Nephron progenitor cell (in vitro differentiated cells): ENCODE measurements around the gene NFATC2.
"Not testable (repeated sequence)": the region's sequence is repeated elsewhere in the genome, so short reads cannot be mapped to it uniquely, and the experiment has no call there.

Experiments
- DNase-seq: peaks from one replicate; pipeline ENCODE4 v3.0.0; 2021
- H3K27ac Mint-ChIP-seq: 2 replicates; pipeline ENCODE4 v1.8.0; 2021; ENCODE audit warnings: mild to moderate bottlenecking, moderate library complexity, mixed read lengths
- H3K27me3 Mint-ChIP-seq: 2 replicates; pipeline ENCODE4 v1.8.0; 2021; ENCODE audit warnings: mild to moderate bottlenecking, low read depth, mixed read lengths; ENCODE audit not compliant: poor library complexity
- H3K36me3 Mint-ChIP-seq: 2 replicates; pipeline ENCODE4 v1.8.0; 2021; ENCODE audit warnings: low read depth, mixed read lengths
- H3K4me1 Mint-ChIP-seq: 2 replicates; pipeline ENCODE4 v1.8.0; 2021; ENCODE audit warnings: mixed read lengths
- H3K4me3 Mint-ChIP-seq: 2 replicates; pipeline ENCODE4 v1.8.0; 2021; ENCODE audit warnings: mild to moderate bottlenecking, moderate library complexity, mixed read lengths
- H3K9me3 Mint-ChIP-seq: 2 replicates; pipeline ENCODE4 v1.8.0; 2021; ENCODE audit warnings: mild to moderate bottlenecking, moderate library complexity, mixed read lengths
- TF ChIP-seq, protein P1 (sequence below): fragments of 200-600 bp; sonication (generic); IDR thresholded peaks from 2 replicates; pipeline ENCODE4 v1.5.0; 2021; ENCODE audit warnings: antibody characterized with exemption

Gene NFATC2

DNA sequence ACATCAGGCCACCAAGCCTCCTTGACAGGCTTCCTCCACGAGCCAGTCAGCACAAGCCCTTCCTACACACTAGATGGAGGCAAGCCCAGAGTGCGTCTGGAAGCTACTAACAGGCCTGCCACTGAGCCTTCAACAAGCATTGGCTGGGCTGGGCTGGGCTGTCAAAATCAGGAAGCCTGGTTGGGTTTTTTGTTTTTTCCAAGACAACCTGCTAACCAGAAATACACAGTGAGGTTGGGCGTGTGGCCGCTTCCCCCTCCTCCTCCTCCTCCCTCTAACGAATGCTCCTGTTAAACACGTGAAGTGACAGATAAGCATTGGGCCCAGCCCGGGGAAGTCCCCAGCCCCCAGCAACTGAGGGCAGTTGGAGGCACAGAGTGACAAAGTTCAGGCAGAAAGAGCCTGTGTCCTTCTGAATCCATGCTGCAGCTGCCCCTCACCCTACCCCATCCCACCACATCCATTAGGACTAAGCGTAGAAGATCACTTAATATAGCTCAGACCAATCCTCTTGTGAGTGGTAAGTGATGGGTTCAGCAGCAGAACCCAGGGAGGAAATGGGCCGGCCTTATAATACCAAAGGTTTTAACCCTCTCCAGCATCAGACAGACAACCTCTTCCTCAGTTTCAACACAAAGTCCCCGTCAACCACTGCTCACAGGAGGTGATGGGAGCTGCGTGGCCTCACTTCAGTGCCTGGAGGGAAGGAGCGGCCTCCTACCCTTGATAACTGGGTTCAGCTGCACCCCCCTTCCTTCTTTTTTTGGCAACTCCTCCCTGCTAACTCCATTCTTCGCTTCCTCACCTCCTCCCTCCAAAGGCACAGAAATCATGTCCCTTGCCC is 1.1 kb downstream of the NFATC2 start:
- H3K9me3 Mint-ChIP-seq: peaks cover 10% of the 10 kb centered on the region
- DNase-seq: peak; percentile 29
- H3K4me1 Mint-ChIP-seq: peaks cover 29% of the 10 kb centered on the region
- TF ChIP-seq, protein P1, sequence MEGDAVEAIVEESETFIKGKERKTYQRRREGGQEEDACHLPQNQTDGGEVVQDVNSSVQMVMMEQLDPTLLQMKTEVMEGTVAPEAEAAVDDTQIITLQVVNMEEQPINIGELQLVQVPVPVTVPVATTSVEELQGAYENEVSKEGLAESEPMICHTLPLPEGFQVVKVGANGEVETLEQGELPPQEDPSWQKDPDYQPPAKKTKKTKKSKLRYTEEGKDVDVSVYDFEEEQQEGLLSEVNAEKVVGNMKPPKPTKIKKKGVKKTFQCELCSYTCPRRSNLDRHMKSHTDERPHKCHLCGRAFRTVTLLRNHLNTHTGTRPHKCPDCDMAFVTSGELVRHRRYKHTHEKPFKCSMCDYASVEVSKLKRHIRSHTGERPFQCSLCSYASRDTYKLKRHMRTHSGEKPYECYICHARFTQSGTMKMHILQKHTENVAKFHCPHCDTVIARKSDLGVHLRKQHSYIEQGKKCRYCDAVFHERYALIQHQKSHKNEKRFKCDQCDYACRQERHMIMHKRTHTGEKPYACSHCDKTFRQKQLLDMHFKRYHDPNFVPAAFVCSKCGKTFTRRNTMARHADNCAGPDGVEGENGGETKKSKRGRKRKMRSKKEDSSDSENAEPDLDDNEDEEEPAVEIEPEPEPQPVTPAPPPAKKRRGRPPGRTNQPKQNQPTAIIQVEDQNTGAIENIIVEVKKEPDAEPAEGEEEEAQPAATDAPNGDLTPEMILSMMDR: no peak
- H3K4me3 Mint-ChIP-seq: no peak overlapping the region
- H3K27ac Mint-ChIP-seq: no peak overlapping the region
- H3K36me3 Mint-ChIP-seq: no peaks in the 10 kb centered on the region
- peaks cover 83% of the 10 kb centered on the region for H3K27me3 Mint-ChIP-seq

DNA sequence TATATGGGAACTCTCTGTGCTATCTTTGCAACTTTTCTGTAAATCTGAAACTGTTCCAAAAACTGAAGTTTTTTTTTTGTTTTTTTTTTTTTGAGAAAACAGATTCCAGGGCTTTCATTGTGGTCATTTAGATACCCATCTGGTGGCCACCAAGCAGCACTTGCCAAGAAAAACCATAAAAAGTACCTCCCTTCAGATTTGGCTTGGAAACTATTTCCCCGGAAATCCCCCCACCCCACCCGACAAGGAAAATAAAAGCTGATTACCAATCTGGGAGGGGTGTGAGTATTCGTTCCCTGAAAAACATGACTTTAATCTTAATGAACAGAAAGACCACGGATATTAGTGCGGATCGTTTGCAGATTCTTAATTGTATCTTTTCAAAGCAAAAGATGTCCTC is 1.9 kb downstream of the NFATC2 start:
- H3K4me3 Mint-ChIP-seq: no peak overlapping the region
- peaks cover 77% of the 10 kb centered on the region for H3K27me3 Mint-ChIP-seq
- peaks cover 9% of the 10 kb centered on the region for H3K9me3 Mint-ChIP-seq
- H3K36me3 Mint-ChIP-seq: no peaks in the 10 kb centered on the region
- TF ChIP-seq, protein P1: no peak
- H3K4me1 Mint-ChIP-seq: peaks cover 38% of the 10 kb centered on the region
- H3K27ac Mint-ChIP-seq: no peak overlapping the region
- no peak for DNase-seq

DNA sequence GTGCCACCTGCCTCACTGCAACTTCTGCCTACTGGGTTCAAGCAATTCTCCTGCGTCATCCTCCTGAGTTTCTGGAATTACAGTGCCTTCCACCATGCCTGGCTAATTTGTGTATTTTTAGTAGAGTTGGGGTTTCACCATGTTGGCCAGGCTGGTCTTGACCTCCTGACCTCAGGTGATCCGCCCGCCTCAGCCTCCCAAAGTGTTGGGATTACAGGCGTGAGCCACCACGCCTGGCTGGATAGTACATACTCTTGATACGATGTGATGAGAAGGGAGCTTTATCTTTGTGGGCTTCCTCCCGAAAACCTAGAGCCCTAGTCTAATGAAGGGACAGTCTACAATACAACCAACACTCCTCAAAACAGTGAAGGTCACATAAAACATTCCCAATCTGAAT is 2.4 kb downstream of the NFATC2 start:
- Mint-ChIP-seq H3K27me3 (peaks cover 73% of the 10 kb centered on the region), H3K4me1 (peaks cover 43% of the 10 kb centered on the region)
- H3K27ac Mint-ChIP-seq, DNase-seq, H3K36me3 Mint-ChIP-seq, H3K9me3 Mint-ChIP-seq, H3K4me3 Mint-ChIP-seq: not testable (repeated sequence)

DNA sequence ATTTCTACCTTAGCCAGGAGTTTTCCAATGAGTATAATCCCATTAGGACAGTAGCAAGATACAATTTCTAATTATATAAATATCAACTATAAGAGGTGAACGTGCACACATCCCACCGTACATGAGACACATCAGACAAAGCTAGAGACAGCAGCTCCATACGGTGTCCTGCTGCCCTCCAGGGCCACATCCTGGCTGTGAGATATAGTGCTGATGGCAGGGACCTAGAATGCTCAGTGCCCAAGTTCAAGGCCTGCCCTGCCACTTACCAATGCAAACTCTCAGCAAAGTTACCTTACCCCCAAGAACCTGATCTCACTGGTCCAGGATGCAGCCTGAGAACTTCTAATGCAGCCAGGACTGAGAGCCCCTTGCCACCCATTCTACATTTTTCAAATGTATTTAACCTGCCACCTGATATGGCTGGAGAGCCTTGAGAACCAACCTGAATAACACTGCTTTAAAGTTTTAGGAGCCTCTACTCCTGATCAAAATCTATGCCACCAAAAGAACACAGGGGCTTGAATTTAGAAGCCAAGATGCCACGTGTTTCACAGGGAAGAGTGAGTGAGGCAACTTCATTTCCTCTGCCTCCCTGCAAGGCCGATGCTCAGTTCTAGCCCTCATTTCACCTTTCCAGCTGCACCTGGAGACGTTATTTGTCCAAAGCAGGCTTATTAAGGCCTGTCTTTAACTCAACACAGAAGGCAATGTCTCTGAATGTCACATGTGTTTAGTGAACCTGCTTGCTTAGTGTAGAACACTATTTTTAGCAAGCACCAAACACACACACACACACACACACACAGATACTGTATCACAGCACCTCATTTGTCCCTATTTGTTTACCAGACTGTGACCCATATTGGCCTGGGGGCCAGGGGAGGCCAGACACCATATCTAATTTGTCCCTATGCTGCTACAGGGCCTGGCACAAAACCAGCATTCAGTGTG is 6.1 kb downstream of the NFATC2 start:
- peaks cover 43% of the 10 kb centered on the region for H3K27me3 Mint-ChIP-seq
- H3K36me3 Mint-ChIP-seq: no peaks in the 10 kb centered on the region
- peaks cover 9% of the 10 kb centered on the region for H3K9me3 Mint-ChIP-seq
- H3K4me1 Mint-ChIP-seq: peaks cover 47% of the 10 kb centered on the region
- DNase-seq: no peak
- TF ChIP-seq, protein P1: no peak
- H3K4me3 Mint-ChIP-seq: no peak overlapping the region
- no peak overlapping the region for H3K27ac Mint-ChIP-seq

DNA sequence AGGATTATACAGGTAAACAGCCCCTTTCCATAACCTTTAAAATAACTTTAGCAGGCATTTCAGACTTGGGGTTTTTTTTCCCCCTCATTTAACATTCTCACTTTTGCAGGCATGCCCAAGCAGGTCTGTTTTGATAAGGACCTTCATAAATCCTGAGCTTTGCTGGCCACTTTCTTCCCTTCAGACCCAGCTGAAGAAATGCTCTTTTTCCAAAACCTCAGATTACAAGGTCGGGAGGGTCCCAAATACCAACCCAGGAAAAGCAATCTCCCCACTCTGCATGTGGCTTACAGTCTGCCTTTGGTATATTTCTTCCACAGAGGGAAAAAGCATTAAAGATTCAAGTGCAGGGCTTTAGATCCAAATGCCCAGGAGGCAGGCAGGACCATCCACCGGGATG is 6.8 kb downstream of the NFATC2 start:
- peak overlapping the region; percentile 34 for H3K27ac Mint-ChIP-seq
- TF ChIP-seq, protein P1: no peak
- no peaks in the 10 kb centered on the region for H3K36me3 Mint-ChIP-seq
- DNase-seq: no peak
- no peak overlapping the region for H3K4me3 Mint-ChIP-seq
- peaks cover 40% of the 10 kb centered on the region for H3K27me3 Mint-ChIP-seq
- peaks cover 9% of the 10 kb centered on the region for H3K9me3 Mint-ChIP-seq
- H3K4me1 Mint-ChIP-seq: peaks cover 39% of the 10 kb centered on the region

DNA sequence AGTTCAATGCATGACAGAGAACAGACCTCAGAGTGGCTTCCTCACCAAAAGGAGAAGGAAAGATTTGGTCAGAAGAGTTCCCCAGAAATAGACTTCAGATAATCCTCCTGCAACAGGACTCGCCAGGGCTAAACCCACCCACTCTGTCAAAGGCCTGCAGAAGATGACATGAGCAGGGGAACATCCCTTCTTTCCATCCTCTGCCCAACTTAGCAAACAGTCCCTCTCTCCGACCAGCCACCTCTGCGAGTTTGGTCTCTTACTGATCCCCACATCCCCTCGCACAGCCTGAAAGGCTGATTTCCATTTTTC is 7.5 kb downstream of the NFATC2 start:
- Mint-ChIP-seq H3K27ac (peak overlapping the region; percentile 34), H3K27me3 (peaks cover 35% of the 10 kb centered on the region), H3K36me3 (no peaks in the 10 kb centered on the region), H3K9me3 (peaks cover 9% of the 10 kb centered on the region), H3K4me3 (no peak overlapping the region), H3K4me1 (peaks cover 39% of the 10 kb centered on the region)
- no peak for DNase-seq
- TF ChIP-seq, protein P1: no peak
